OCI-LY7 (cell line): Measurements from ENCODE around the gene SYT11.

Source experiments
- EZH2phosphoT487 ChIP-seq: fragments of 200-600 bp; sonication (generic); IDR thresholded peaks from 2 replicates; pipeline ENCODE4 v1.6.1; 2018; ENCODE audit warnings: low read depth, borderline replicate concordance, mild to moderate bottlenecking, mixed run types, antibody characterized with exemption, low read length, moderate library complexity, mixed read lengths
- TF ChIP-seq, protein P1 (sequence below): fragments of 200-600 bp; sonication (generic); conservative IDR thresholded peaks from 2 replicates; pipeline ENCODE4 v1.5.1; 2014; ENCODE audit warnings: mild to moderate bottlenecking, antibody characterized with exemption, low read length, moderate library complexity, mixed read lengths

DNA sequence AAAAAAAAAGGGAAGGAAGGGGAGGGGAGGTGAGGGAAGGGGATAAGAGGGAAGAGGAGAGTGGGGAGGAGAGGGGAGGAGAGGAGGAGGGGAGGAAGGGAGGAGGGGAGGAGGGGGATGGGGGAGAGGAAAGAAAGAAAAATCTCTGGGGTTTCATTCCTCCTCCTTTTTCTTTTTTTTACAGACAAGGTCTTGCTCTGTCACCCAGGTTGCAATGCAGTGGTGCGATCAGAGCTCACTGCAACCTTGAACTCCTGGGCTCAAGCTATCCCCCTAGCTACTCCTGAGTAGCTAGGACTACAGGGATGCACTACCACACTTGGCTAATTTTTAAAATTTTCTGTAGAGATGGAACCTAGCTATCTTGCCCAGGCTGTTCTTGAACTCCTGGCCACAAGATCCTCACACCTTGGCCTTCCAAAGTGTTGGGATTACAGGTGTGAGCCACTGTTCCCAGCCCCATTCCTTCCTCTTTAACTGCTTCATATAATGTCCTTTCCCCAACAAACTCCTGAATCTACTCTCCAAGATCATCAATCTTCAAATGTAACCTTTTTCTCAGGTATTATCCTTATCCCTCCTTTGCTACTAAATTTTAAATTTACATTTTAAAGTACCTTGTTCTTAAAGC is 25.6 kb upstream of the SYT11 start:
- TF ChIP-seq, protein P1, sequence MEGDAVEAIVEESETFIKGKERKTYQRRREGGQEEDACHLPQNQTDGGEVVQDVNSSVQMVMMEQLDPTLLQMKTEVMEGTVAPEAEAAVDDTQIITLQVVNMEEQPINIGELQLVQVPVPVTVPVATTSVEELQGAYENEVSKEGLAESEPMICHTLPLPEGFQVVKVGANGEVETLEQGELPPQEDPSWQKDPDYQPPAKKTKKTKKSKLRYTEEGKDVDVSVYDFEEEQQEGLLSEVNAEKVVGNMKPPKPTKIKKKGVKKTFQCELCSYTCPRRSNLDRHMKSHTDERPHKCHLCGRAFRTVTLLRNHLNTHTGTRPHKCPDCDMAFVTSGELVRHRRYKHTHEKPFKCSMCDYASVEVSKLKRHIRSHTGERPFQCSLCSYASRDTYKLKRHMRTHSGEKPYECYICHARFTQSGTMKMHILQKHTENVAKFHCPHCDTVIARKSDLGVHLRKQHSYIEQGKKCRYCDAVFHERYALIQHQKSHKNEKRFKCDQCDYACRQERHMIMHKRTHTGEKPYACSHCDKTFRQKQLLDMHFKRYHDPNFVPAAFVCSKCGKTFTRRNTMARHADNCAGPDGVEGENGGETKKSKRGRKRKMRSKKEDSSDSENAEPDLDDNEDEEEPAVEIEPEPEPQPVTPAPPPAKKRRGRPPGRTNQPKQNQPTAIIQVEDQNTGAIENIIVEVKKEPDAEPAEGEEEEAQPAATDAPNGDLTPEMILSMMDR, result no peak
- TF ChIP-seq EZH2phosphoT487, result no peak
